ENCODE data around the gene PLXNA2. TPM values are rescaled to one million over a fixed set of nuclear protein-coding genes. Genes with fewer than 3 reads are reported as not detected.

Gene PLXNA2
- total and polyA plus RNA-seq, 2 of the 4 experiments (the other 2 are of a cell fraction): 0.72 to 1.1 TPM

DNA sequence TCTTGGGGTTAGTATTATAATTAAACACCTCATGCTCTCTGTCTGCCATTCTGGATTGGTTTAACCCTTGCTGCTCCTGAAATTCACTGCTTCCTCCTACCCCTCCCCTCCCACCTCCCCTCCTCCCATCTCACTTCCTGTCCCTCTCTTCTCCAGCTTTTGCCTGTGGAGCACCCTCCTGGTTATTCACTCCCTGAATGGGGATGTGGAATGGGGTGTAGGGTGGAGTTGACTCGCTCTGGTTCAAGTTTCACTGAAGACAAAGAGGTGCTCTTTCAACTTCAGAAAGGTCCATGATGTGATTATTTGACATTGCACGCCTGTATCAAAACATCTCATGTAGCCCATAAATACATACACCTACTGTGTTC, 160.5 kb downstream of the PLXNA2 start:
- Histone ChIP-seq H2BK15ac (ENCODE audit: low read depth, low read length) (no peak overlapping the region), H3K4me3 (ENCODE audit: insufficient read depth, low read depth, low read length) (no peak overlapping the region), H3K4me2 (ENCODE audit: low read depth, low read length) (no peak overlapping the region), H4K91ac (ENCODE audit: insufficient read depth, low read depth, low read length) (no peak overlapping the region), H3K14ac (replicated peaks; ENCODE audit: low read depth, low read length) (no peak overlapping the region), H2AK5ac (ENCODE audit: low read depth, low read length) (no peak overlapping the region), H3K36me3 (ENCODE audit: control insufficient read depth, insufficient read depth, low read length) (no peaks in the 10 kb centered on the region), H3K23ac (ENCODE audit: low read depth, low read length) (no peak overlapping the region), H2BK5ac (ENCODE audit: low read depth, low read length, poor library complexity, severe bottlenecking) (no peak overlapping the region), H3K9me3 (ENCODE audit: control insufficient read depth, insufficient read depth, low read length) (no peaks in the 10 kb centered on the region), H2AK9ac (replicated peaks; ENCODE audit: low read depth, low read length, poor library complexity) (no peak overlapping the region), H4K8ac (ENCODE audit: low read depth in 2 of 2, low read length in 2 of 2) (no peak overlapping the region), H3K9ac (ENCODE audit: low read depth, low read length) (no peak overlapping the region), H3K9me1 (ENCODE audit: insufficient read depth, low read length) (no peaks in the 10 kb centered on the region), H3K56ac (ENCODE audit: extremely low read depth, insufficient read depth, low read length) (no peak overlapping the region), H3K79me1 (ENCODE audit: low read depth in 1 of 2, low read length in 2 of 2) (no peaks in the 10 kb centered on the region), H3K4ac (ENCODE audit: low read depth, low read length) (no peak overlapping the region), H2BK120ac (ENCODE audit: low read depth, low read length) (no peak overlapping the region), H2AFZ (replicated peaks; ENCODE audit: low read length, poor library complexity) (no peak overlapping the region), H3K4me1 (ENCODE audit: control insufficient read depth, insufficient read depth, low read length) (peaks cover 5% of the 10 kb centered on the region), H2BK20ac (ENCODE audit: low read depth, low read length) (no peak overlapping the region), H3K27ac (ENCODE audit: insufficient read depth, low read length) (no peak overlapping the region), H3K18ac (ENCODE audit: low read depth, low read length) (no peak overlapping the region), H3K27me3 (ENCODE audit: control insufficient read depth, insufficient read depth, low read length) (no peaks in the 10 kb centered on the region), H4K20me1 (ENCODE audit: insufficient read depth, low read length) (no peaks in the 10 kb centered on the region), H4K5ac (ENCODE audit: low read depth, low read length) (no peak overlapping the region)
- in situ Hi-C loops (cut with MboI; ENCODE audit: low sequenced_read_pairs): no loop called here
- ChIA-PET POLR2A (ENCODE audit: unreplicated experiment) (no interaction called here), CTCF (no interaction called here)
- WGBS, 2 experiments (ENCODE audit: extremely low coverage in 2 of 2, insufficient read length in 1 of 2): no CpG with 5 or more reads among the region's 2 CpGs
- ATAC-seq (ENCODE audit: low read depth) (no peak), DNase-seq (no peak)
- no TSS peak for BruUV-seq (replicated peaks)
- intact Hi-C loops (cut with micrococcal nuclease): no loop called here
- TF ChIP-seq RAD21 (IDR thresholded peaks at IDR 0.05; ENCODE audit: low read length) (no peak), POLR2A (IDR thresholded peaks at IDR 0.05; ENCODE audit: low read depth, low read length) (no peak), NFE2L2 (IDR thresholded peaks at IDR 0.05; ENCODE audit: low read depth, low read length) (no peak), CHD1 (IDR thresholded peaks at IDR 0.05; ENCODE audit: low read depth, low read length) (no peak), SMC3 (IDR thresholded peaks at IDR 0.05; ENCODE audit: low read depth, low read length) (no peak), CTCF (conservative IDR thresholded peaks at IDR 0.05; ENCODE audit: low read depth, low read length) (no peak), CEBPB (IDR thresholded peaks at IDR 0.05; ENCODE audit: low read depth, low read length) (no peak), BHLHE40 (IDR thresholded peaks at IDR 0.05; ENCODE audit: low read depth, low read length) (no peak), RCOR1 (IDR thresholded peaks at IDR 0.05; ENCODE audit: insufficient replicate concordance, low read length) (no peak), FOS (IDR thresholded peaks at IDR 0.05; ENCODE audit: low read depth, low read length) (no peak), MAFK (IDR thresholded peaks at IDR 0.05; ENCODE audit: low read depth, low read length) (no peak)
- TF ChIP-seq, protein P1, sequence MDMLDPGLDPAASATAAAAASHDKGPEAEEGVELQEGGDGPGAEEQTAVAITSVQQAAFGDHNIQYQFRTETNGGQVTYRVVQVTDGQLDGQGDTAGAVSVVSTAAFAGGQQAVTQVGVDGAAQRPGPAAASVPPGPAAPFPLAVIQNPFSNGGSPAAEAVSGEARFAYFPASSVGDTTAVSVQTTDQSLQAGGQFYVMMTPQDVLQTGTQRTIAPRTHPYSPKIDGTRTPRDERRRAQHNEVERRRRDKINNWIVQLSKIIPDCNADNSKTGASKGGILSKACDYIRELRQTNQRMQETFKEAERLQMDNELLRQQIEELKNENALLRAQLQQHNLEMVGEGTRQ (IDR thresholded peaks at IDR 0.05; ENCODE audit: low read depth, low read length): no peak
- dilution Hi-C loops (cut with HindIII; ENCODE audit: low sequenced_read_pairs, unreplicated experiment): no loop called here
